Stimulated activated naive CD4-positive, alpha-beta T cell treated with Interleukin-2 at 50 U/mL for 16 hours (primary cell): ENCODE measurements around the gene IL17D.

Source experiments
- DNase-seq: peaks from one replicate; lab custom pipeline; 2025; lab: John Stamatoyannopoulos, UW

Gene IL17D

DNA sequence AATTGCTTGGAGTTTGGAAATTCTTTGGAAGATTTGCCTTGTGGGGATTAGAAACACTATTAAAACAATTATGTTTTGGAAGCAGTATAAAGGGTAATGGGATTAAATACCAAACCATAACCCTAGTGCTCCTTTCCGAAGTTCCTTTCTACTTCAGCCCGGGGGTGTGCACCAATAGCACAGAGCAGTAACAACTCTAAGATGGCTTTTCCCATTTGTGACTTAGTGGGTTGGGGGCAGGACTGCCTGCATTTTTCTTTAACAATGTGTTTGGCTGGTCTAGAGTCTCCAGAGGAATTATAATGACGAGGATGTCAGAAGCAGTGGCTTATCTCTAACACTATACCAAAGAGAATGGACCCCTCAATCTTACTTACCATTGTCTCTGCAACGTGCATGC lies 11.9 kb upstream of the IL17D start:
- no peak for DNase-seq

DNA sequence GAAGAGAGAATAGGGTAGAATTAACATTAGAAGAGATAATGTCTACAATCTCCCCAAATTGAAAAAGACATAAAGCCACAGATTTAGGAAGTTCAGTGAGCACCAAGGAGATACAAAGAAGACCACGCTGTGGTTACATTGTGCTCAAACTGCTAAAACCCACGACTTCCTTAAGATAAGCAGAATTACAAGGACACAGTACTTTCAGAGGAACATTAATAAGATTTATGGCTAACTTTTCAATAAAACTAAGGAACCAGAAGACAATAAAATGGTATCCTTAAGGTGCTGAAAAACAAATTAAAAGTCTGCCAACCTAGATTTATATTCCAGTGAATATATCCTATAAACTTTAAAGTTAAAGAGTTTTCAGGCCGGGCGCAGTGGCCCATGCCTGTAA lies 7.4 kb upstream of the IL17D start:
- DNase-seq: no peak

DNA sequence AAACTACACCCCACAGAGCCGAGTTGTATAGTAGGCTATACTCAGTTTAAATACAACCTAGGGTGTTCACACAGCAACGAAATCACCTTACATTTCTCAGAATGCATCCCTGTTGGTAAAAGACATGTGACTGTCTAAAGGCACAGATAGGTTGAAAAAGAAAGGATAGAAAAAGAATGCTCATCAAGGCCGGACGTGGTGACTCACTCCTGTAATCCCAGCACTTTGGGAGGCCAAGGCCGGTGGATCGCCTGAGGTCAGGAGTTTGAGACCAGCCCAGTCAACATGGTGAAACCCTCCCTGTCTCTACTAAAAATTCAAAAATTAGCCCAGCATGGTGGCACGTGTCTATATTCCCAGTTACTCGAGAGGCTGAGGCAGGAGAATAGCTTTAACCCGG lies 3.8 kb upstream of the IL17D start:
- DNase-seq: no peak

DNA sequence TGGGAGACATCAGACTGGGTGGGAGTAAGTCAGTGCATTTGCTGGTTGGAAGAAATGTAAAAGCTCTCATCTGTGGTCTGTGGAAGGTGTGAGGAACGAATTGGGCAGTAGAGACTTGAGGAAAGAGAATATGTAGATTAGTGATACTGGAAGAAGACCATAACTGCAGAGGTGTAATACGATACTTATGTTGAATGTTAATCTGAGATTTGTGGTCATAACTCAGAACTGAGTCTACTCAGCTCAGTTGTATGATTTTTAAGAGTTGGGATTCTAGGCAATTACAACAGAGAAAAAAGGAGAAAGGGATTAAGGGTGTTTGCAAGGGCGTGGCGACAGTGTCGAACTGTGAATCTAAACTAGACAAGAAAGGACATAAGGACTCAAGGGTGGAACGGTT lies 3.2 kb upstream of the IL17D start:
- DNase-seq: no peak

DNA sequence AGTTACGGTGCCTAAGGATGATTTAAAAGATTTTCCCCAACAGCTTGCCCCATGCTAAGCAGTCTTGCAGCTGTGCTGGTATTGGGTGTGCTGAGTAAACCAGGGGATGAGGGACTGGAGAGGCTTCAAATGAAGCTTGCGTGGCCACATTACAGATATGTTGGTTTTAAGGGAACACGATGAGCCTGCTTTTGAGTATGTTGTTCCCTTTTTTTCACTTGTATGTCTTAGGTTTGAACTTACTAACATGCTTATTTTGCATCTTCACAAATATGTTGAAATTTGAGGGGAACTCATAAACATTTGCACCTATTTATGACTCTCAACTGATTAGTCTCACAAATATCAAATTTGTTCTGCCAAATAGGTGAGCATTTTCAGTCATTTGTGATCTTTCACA lies 2.0 kb upstream of the IL17D start:
- DNase-seq: no peak

DNA sequence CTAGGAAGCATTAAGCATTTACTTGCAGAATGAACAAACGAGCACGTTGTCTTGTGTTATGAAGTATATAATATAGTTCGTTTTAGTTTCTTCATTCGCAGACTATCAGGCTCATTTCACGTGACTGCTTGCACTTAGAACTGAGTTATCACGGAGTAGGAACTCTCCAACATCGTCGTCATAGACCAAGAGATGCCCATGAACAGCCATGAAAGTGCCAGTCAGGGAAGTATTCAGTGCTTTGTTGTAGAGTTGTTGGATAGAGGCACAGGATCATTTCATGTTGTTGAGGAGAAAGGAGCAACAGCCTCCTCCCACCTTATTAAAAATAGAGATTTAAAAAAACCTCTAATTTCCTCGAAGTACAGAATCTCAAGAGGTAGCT lies 977 bp upstream of the IL17D start:
- DNase-seq: no peak

DNA sequence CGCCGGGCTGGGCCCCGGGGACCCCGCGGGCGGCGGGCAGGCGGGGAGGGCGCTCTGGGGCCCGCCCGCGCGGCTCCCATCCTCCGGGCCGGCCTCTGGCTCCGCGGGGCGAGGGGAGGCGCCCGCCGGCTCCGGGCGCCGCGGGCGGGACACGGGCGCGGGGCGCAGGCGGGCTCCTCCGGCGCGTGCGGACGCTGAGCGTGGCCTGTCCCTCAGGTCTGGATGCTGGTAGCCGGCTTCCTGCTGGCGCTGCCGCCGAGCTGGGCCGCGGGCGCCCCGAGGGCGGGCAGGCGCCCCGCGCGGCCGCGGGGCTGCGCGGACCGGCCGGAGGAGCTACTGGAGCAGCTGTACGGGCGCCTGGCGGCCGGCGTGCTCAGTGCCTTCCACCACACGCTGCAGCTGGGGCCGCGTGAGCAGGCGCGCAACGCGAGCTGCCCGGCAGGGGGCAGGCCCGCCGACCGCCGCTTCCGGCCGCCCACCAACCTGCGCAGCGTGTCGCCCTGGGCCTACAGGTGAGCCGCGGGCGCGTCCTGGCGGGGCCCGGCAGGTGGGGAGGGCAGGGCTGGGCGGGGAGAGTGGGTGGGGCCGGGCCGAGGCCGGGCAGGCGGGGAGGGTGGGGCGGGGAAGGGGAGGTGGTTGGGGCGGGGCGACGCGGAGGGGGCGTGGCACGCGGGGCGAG lies 420 bp downstream of the IL17D start:
- peak; percentile 68 for DNase-seq

DNA sequence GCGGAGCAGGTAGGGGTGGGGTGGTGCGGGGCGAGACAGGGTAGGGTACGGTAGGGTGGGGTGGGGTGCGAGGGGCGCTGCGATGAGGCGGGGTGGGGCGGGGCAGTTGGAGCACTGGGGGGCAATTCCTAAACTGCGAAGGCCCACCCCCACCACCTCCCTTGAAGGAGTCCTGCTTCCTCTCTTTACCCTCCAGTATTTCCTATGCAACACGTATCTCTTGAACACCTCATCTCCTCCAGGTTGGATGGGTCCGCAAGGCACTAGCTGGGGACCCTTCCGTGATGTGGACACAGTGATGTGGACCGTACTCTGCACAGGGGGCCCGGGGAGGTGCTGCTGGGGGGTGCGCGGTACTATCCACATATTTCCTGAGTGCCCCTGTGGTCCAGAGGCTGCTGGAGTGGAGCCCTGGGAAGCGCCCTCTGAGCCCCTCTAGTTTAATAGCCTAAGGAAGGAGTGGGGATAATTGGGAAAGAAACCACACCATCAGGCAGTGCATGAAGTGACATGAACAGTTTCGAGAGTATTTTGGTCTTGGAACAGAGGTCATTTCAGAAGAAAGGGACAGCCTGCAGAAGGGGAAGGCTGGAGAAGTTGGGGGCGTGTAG lies 1.1 kb downstream of the IL17D start:
- no peak for DNase-seq

DNA sequence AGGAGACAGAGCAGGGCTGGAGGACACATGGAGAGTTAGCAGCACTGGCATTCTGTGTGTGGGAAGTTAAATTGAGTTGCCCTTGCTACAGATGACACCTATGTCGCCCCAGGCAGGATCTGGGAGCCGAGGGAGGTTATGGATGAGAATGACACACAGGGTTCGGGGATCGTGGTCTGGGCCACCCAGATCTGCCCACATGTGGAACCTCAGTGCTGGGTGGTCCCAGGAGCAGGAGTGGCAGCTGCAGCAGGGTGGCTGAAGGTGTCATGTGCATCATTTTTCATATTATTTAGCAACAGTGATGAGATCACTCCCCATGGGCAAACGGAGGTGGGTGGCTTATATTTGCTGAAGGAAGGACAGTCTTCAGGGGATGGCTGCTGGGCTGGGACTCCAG lies 3.2 kb downstream of the IL17D start:
- DNase-seq: no peak

DNA sequence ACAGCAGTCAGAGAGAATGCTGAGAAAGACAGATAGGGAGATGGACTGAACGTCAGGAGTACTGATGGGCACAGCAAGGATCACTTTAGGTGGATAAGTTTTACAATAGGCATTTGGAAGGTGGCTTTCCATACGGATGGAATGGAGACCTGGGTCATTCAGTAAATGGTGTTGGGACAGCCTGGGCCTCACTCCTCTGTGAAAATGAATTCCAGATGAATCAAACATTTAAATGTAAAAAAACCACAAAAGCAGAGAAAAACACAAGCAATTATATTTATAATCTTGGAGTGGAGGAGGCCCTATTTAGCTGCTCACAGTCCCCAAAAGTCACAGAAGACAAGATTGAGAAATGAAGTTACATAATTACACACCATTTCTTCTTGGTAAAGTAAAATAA lies 4.7 kb downstream of the IL17D start:
- DNase-seq: no peak

DNA sequence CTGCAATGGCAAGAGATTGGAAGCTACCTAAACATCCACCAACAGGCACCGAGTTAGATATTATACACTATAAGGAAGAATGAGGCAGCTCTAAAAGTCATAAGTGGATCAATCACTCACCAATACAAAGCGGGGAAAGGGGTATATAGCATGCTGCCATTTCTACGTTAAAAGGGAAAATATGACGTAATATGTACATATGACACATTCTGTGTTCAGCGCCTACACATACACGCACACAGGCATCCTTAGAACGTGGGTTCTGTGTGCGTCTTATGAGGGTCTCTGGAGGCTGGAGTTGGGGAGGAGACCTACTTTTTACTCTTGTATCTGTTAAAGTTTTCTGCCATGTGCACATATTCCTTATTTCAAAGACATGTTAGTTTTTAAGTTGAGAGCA lies 5.9 kb downstream of the IL17D start:
- DNase-seq: no peak

DNA sequence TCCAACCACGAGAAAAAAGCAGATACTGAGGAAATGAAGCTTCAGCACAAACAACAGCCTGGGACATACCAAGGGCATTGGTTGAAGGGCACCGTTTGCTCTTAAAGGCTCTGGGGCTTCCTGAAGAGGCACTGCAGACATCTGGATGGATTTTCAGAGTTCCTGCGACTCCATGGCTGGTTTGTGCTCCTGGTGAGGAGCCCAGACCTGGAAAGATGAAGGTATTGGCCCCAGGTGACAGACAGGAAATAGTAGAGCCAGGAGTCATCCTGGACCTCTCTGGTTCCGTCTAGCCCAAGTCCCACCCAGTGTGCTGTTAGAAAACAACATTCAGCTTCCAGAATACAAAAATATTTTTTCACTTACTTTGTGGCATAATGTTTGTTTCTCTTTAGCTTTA lies 6.3 kb downstream of the IL17D start:
- no peak for DNase-seq

DNA sequence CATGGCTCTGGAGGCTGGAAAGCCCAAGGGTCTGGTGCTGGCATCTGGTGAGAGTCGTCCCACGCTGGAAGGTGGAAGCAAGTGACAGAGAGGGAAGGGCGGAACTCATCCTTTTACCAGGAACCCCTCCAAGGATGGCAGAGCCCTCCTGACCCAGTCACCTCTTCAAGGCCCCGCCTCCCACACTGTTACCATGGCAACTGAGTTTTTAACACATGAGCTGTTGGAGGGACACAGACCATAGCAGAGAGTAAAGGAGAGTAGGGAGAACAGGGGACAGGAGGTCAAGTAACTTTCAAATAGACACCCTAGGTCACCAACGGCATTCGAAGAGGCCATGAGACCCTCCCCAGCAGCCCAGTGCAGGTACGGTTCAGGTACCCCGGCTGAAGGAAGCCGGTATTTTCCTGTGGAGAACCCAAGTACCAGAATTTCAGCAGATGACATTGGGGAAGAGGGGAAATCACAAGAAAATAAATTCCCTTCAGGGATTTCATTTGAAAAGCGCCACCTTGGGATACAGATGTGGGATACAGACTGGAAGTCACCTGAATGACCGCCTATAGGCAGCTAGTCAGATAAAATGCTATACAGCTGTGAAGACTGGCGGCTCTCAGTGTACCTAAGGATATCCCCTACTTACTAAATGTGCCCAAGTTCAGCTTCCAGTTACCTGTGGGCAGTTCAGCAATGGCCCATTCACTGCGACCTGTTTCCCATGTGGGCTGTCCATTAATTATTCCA lies 8.0 kb downstream of the IL17D start:
- no peak for DNase-seq

DNA sequence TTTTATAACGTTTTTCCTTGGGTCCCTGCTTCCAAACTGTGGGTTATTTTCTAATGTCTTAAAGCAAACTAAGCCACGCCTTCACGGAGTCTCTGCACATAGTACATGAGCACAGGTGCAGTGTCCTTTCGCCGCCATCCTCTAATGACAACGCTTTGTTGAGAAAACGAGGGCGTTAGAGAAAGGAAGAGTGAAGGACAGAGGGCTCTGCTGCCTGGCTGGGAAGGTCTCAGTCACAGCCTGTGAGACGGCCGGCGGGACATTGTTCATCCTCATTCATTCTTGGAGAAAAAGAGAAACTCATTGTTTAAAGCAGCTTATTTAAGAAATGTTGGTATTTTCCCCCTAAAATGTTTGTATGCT lies 9.5 kb downstream of the IL17D start:
- DNase-seq: no peak

DNA sequence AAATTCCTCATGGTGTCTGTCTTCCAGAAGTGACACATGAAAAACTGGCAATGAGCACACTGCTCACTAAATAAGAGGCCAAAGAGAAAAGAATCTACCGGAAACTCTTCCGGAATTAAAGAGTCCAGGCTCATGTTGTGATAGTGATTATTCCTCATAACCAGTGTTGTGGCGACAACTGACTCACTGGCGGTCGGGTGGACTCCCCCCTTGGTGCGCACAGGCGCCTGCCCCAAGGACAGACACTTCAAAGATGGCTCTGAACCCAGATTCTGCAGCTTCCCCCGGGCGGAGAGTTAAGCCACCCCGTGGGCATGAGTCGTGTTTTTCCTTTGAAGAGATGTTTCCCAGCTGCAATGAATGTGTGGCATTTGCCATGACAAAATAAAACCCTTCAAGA lies 10.3 kb downstream of the IL17D start:
- no peak for DNase-seq

DNA sequence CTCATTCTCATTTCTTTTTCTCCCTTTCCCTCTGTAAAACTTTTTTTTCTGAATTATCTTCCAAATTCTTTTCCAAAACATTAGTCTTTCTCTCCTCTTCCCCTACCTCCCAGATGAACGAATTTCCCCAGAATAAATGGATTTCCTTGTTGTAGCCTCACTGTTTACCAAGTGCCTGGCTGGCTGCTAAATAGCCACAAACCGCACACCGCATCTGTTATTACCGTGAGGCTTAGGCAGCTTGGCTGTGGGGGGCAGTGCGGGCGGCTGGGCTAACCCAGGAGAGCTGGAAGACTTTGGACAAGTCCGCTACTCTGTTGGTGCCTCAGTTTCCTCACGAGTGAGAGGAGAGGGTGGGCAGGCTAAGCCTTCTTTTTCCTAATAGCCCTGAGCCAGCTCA lies 10.7 kb downstream of the IL17D start:
- no peak for DNase-seq

DNA sequence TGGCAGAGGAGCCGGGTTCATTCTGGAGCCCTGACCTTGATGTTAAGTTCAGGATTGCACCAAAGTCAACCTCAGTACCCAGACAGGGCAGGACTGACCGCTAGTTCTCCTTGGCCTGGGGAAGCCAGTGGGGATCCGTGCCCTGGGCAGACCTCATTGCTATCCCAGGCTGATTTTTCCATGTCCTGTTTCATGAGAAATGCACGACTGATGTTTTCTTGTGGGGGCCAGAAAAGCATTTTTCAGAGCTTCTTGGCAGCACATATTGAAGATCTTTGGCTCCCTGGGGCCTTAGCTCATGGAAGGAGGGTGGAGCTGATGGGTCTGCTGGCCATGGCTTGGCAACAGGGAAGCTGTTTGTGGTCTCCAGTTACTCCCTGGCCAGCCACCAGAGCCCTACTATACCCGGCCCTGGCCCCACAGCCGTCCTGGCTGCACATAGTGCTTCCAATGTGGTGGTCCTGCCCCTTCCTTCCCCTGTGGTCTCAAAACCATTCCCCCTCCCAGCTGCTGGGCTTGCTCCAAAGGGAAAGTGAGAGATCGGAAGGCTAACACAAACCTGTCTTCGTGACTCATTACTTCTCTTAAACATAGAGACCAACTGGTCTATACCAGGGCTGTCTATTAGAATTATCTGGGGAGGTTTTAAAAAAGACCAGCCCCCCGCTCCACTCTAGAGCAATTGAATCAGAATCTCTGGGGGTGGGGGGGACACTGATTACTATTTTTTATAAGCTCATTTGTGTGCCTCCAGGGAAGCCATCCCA lies 11.2 kb downstream of the IL17D start:
- DNase-seq: no peak

DNA sequence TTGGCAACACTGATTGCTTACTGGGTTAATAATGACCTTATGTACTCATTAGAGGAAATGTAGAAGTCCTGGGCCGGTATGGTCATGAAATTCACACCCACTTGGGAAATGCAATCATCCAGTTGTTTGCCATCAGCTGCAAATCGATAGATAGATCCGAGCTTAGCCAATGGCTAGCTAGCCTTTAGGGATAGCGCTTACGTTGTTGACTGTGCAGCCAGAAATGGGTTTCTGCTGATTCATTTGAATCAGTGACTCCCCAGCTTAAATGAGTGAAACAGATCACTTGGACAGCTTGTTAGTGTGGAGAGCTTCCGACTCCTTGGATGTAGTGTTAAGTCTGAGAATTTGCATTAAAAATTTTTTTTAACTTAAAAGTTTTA lies 11.8 kb downstream of the IL17D start:
- no peak for DNase-seq

DNA sequence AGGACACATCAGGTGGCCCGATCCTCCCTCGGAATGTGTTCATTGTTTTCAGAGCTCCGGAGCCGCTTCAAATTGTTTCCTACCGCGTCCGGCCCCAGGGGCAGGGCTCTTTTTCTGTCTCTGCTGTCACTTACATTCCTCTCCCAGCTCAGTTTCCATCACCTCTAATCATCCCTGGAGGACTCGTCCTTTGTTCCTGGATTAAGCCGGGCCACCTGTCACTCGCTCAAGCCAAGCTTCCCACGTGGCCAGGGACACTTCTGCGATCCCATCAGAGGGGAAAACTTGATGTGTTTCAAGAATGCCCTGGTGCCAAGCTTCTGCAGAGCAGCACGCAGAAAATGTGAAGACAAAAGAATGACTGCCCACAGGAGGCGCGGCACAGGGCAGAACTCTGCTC lies 13.5 kb downstream of the IL17D start:
- no peak for DNase-seq

DNA sequence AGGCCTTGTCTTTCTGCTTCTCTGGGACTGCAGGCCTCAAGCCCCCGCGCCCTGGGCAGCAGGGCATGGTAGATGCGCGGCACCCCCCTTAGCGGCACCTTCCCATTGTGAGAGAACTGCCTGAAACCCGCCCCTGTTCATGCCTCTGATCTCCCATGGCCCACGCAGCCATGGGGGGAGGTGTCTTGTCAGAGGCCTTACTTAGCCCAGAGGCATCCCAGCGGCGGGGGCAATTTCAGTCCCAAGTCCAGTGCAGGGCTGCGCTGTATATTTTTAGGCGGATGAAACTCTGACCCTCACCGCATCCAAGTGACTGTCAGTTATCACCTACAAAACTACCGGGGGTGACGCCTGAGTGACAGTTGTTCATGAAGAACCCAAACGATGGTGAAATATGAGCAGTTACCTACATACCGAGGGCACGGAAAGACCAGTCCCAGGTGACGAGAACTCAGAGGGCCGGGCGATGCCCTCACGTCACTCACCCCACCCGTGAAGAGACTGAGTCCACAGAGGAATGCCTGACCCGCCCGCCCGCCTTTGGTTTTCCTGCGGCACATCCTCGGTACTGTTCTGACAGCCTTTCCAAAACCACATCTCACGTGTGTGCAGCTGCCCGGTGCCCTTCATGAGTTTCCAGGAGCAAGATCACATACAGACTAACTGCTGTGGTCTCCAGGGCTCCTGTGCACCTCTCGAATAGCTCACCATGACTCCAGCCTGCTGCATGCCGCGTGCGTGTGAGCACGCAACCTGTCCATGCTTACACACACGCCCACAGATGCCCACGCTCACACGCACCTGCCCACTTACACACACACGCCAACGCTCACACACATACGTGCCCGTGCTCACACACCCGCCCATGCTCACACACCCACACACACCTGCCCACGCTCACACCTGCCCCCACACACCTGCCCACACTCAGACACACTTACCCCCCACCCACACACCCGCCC lies 14.4 kb downstream of the IL17D start:
- no peak for DNase-seq

DNA sequence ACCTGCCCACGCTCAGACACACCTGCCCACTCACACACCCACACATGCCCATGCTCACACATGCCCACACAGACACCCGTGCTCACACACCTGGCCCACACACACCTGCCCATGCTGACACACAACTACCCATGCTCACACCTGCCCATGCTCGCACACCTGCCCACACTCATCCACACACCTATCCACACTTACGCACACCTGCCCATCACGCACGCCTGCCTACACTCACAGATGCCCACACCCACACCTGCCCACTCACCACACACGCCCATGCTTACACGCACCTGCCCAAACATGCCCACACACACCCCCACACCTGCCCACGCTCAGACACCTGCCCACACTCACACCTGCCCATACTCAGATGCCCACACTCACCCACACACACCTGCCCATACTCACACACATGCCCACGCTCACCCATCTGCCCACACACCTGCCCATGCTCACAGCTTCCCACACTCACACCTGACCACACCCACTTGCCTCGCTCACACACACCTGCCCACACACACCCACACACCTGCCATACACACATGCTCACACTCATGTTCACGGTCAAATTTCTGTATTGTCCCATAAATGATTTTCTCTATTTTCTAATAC lies 15.6 kb downstream of the IL17D start:
- DNase-seq: no peak
